Measurements from ENCODE around the gene SMS.

Gene SMS

GRCh38 chrX:22025751-22026150 lies 85.2 kb downstream of the SMS start:
- no peaks in the 10 kb centered on the region for H3K9me2 ChIP-seq (ENCODE audit: low read depth, low read length)
- no peak overlapping the region for H2AFZ ChIP-seq (ENCODE audit: low read length)
- H3K36me3 ChIP-seq (ENCODE audit: insufficient read depth, low read length) = no peaks in the 10 kb centered on the region
- H3K4me2 ChIP-seq (ENCODE audit: low read length) = no peak overlapping the region
- H4K20me1 ChIP-seq (ENCODE audit: insufficient read depth, low read length) = no peaks in the 10 kb centered on the region
- no peak overlapping the region for H3K9ac ChIP-seq (ENCODE audit: low read length)
- no peaks in the 10 kb centered on the region for H3K9me3 ChIP-seq (ENCODE audit: low read length)
- no peaks in the 10 kb centered on the region for H3K79me2 ChIP-seq (ENCODE audit: insufficient read depth, low read length)
- no peak overlapping the region for H3K4me3 ChIP-seq (ENCODE audit: low read depth, low read length, poor library complexity, severe bottlenecking)
- no peaks in the 10 kb centered on the region for H3K27me3 ChIP-seq (ENCODE audit: insufficient read depth, low read length)
- H3K27ac ChIP-seq (ENCODE audit: low read depth, low read length, poor library complexity, severe bottlenecking) = no peak overlapping the region
- no peak for TF ChIP-seq CTCF (IDR thresholded peaks at IDR 0.05; ENCODE audit: low read length)
- TF ChIP-seq EZH2 (IDR thresholded peaks at IDR 0.05; ENCODE audit: borderline replicate concordance, low read length) = no peak
- H3K4me1 ChIP-seq (ENCODE audit: insufficient read depth, low read length, severe bottlenecking) = no peaks in the 10 kb centered on the region
- H3F3A ChIP-seq (ENCODE audit: insufficient read depth, low read length) = no peaks in the 10 kb centered on the region

GRCh38 chrX:22026731-22027130 lies 86.2 kb downstream of the SMS start:
- Histone ChIP-seq H3K9ac (ENCODE audit: low read length) (no peak overlapping the region), H3K27me3 (ENCODE audit: insufficient read depth, low read length) (no peaks in the 10 kb centered on the region), H3F3A (ENCODE audit: insufficient read depth, low read length) (no peaks in the 10 kb centered on the region), H3K9me3 (ENCODE audit: low read length) (no peaks in the 10 kb centered on the region), H3K36me3 (ENCODE audit: insufficient read depth, low read length) (no peaks in the 10 kb centered on the region), H3K79me2 (ENCODE audit: insufficient read depth, low read length) (no peaks in the 10 kb centered on the region), H3K27ac (ENCODE audit: low read depth, low read length, poor library complexity, severe bottlenecking) (no peak overlapping the region), H3K4me3 (ENCODE audit: low read depth, low read length, poor library complexity, severe bottlenecking) (no peak overlapping the region), H4K20me1 (ENCODE audit: insufficient read depth, low read length) (no peaks in the 10 kb centered on the region), H2AFZ (ENCODE audit: low read length) (no peak overlapping the region), H3K9me2 (ENCODE audit: low read depth, low read length) (no peaks in the 10 kb centered on the region), H3K4me2 (ENCODE audit: low read length) (no peak overlapping the region), H3K4me1 (ENCODE audit: insufficient read depth, low read length, severe bottlenecking) (no peaks in the 10 kb centered on the region)
- TF ChIP-seq CTCF (IDR thresholded peaks at IDR 0.05; ENCODE audit: low read length) = no peak
- TF ChIP-seq EZH2 (IDR thresholded peaks at IDR 0.05; ENCODE audit: borderline replicate concordance, low read length) = no peak

GRCh38 chrX:22032084-22032483 lies 91.6 kb downstream of the SMS start, which contains the start of gene PHEX:
PHEX (plus strand) TSS chrX:22032325; CDS start chrX:22033006, 681 bp downstream.
- no peaks in the 10 kb centered on the region for H3K4me1 ChIP-seq (ENCODE audit: insufficient read depth, low read length, severe bottlenecking)
- H3K27ac ChIP-seq (ENCODE audit: low read depth, low read length, poor library complexity, severe bottlenecking) = no peak within 1 kb of the TSS
- H2AFZ ChIP-seq (ENCODE audit: low read length) = no peak within 1 kb of the TSS
- H3K36me3 ChIP-seq (ENCODE audit: insufficient read depth, low read length) = no peaks in the 10 kb centered on the region
- H3F3A ChIP-seq (ENCODE audit: insufficient read depth, low read length) = no peaks in the 10 kb centered on the region
- no peak within 1 kb of the TSS for H3K9ac ChIP-seq (ENCODE audit: low read length)
- TF ChIP-seq CTCF (IDR thresholded peaks at IDR 0.05; ENCODE audit: low read length) (no peak), EZH2 (IDR thresholded peaks at IDR 0.05; ENCODE audit: borderline replicate concordance, low read length) (no peak)
- no peak within 1 kb of the TSS for H3K4me3 ChIP-seq (ENCODE audit: low read depth, low read length, poor library complexity, severe bottlenecking)
- no peaks in the 10 kb centered on the region for H3K79me2 ChIP-seq (ENCODE audit: insufficient read depth, low read length)
- no peaks in the 10 kb centered on the region for H3K27me3 ChIP-seq (ENCODE audit: insufficient read depth, low read length)
- no peaks in the 10 kb centered on the region for H3K9me2 ChIP-seq (ENCODE audit: low read depth, low read length)
- no peak within 1 kb of the TSS for H3K4me2 ChIP-seq (ENCODE audit: low read length)
- no peaks in the 10 kb centered on the region for H4K20me1 ChIP-seq (ENCODE audit: insufficient read depth, low read length)
- H3K9me3 ChIP-seq (ENCODE audit: low read length) = no peaks in the 10 kb centered on the region

Data from OCI-LY1 (cell line).